Measurements from ENCODE around the gene EYA2.

DNA sequence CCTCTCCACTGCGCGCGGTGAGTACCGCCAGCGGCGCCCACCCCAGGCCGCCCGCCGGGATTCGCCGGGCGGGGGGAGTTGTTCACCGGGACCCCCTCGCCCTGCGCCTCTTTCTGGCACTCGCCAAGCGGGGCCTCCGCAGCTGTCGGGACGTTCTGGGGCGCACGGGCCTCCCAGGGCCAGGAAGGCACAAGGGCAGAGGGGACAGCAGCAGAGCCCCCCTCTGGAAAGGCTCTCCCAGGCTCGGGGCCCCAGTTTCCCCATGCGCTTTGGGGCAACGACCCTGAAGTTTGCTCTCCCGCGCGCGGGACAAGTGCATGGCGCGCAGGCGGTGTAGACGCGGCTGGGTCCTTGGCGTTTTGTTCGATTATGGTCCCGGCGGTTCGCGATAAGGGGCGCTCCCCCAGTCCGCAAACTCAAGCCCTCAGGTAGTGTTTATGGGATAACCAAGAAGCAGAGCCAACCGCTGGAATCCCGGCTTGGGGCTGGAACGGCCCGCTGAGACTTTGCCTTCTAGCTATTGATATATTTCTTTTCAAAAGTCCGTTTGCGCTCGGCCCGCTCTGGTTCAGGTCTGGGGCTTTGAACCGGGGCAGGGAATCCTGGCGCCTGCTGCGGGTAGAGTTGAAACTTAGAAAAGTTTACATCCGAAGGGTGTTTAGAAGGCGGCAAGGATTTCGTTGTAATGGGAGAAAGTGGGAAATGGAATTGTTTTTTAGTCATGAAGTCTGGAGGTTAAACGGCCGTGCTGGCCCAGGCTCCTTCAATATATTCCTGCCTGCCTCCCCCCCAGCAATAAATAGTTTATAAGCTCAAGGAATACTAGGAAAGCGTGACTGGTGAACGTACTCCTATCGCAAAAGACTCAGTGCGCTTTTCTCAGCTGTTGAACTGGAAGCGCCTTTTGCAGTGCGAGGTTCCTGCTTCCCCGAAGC, 595 bp downstream of the EYA2 start:
- TF ChIP-seq, protein P1, sequence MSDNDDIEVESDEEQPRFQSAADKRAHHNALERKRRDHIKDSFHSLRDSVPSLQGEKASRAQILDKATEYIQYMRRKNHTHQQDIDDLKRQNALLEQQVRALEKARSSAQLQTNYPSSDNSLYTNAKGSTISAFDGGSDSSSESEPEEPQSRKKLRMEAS (IDR thresholded peaks at IDR 0.05): no peak
- TF ChIP-seq, protein P2, sequence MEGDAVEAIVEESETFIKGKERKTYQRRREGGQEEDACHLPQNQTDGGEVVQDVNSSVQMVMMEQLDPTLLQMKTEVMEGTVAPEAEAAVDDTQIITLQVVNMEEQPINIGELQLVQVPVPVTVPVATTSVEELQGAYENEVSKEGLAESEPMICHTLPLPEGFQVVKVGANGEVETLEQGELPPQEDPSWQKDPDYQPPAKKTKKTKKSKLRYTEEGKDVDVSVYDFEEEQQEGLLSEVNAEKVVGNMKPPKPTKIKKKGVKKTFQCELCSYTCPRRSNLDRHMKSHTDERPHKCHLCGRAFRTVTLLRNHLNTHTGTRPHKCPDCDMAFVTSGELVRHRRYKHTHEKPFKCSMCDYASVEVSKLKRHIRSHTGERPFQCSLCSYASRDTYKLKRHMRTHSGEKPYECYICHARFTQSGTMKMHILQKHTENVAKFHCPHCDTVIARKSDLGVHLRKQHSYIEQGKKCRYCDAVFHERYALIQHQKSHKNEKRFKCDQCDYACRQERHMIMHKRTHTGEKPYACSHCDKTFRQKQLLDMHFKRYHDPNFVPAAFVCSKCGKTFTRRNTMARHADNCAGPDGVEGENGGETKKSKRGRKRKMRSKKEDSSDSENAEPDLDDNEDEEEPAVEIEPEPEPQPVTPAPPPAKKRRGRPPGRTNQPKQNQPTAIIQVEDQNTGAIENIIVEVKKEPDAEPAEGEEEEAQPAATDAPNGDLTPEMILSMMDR (IDR thresholded peaks at IDR 0.05; ENCODE audit: low read depth, low read length, missing input control): no peak
